IPS-20b (cell line): Measurements from ENCODE around the gene CNOT3.
A peak's percentile ranks its signal among the peaks of the same experiment; 100 is the strongest.

Source experiments
- H3K27ac ChIP-seq: one replicate; pipeline ENCODE4 v1.5.1; 2013; ENCODE audit warnings: low read length
- H3K27me3 ChIP-seq: 2 replicates; pipeline ENCODE4 v1.6.1; 2013; ENCODE audit warnings: mild to moderate bottlenecking, low read length, inconsistent platforms; ENCODE audit not compliant: insufficient read depth
- H3K36me3 ChIP-seq: 2 replicates; pipeline ENCODE4 v1.6.1; 2013; ENCODE audit warnings: low read depth, mild to moderate bottlenecking, inconsistent platforms, low read length, moderate library complexity; ENCODE audit not compliant: insufficient read depth
- H3K4me1 ChIP-seq: 2 replicates; pipeline ENCODE4 v1.6.1; 2013; ENCODE audit warnings: mild to moderate bottlenecking, control low read depth, inconsistent platforms, low read length, moderate library complexity; ENCODE audit not compliant: insufficient read depth
- H3K4me3 ChIP-seq: 2 replicates; pipeline ENCODE4 v1.5.1; 2013; ENCODE audit warnings: mild to moderate bottlenecking, low read length, inconsistent platforms
- H3K9ac ChIP-seq: 2 replicates; pipeline ENCODE4 v1.6.1; 2013; ENCODE audit warnings: low read depth, mild to moderate bottlenecking, inconsistent platforms, low read length, moderate library complexity
- H3K9me3 ChIP-seq: 2 replicates; pipeline ENCODE4 v1.6.1; 2013; ENCODE audit warnings: mild to moderate bottlenecking, low read depth, low read length, inconsistent platforms; ENCODE audit not compliant: insufficient read depth

Gene CNOT3

DNA sequence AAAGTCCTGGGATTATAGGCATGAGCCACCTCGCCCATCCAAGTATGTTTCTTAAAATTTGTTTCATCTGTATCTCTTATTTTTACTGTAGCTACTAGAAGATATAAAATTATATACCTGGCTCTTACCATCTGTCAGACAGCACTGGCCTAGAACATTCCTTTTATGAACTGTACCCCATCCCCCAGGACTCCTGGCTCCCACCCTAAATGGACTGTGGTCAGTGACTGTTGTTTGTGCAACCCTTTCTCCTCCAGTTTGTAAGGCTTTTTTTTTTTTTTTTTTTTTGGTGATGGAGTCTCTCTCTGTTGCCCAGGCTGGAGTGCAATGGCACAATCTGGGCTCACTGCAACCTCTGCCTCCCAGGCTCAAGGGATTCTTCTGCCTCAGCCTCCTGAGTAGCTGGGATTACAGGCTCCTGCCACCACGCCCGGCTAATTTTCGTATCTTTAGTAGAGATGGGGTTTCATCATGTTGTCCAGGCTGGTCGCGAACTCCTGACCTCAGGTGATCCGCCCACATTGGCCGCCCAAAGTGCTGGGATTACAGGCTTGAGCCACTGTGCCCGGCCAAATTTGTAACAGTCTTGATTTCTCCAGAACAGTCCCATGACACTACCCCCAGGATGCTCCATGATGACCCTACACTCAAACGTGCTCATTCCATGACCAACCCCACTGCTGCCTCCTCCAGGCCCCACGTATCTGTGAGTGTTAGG lies 32.4 kb upstream of the CNOT3 start:
- peaks cover 54% of the 10 kb centered on the region for H3K36me3 ChIP-seq
- no peak overlapping the region for H3K27ac ChIP-seq
- no peaks in the 10 kb centered on the region for H3K9me3 ChIP-seq
- H3K4me1 ChIP-seq, result no peaks in the 10 kb centered on the region
- H3K4me3 ChIP-seq, result no peak overlapping the region
- no peaks in the 10 kb centered on the region for H3K27me3 ChIP-seq
- H3K9ac ChIP-seq, result no peak overlapping the region

DNA sequence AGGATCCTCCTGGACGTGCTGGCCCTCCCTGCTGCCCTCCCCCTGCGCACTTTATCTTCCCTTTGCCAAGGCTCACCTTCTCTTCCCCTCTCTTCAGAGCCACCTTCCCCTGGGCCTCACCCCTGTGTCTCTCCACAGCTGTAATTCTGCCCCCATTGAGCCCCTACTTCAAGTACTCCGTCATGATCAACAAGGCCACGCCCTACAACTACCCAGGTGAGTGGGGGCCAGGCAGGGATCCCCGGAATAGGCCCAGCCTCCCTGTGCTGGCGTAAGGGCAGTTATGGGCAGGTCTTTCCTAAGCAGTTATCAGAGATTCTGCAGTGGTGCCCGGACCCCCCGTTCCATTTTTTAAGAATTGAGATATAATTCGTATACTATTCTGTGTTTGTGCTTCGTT lies 31.8 kb upstream of the CNOT3 start:
- Histone ChIP-seq H3K27ac (no peak overlapping the region), H3K4me1 (no peaks in the 10 kb centered on the region), H3K9me3 (no peaks in the 10 kb centered on the region), H3K27me3 (no peaks in the 10 kb centered on the region), H3K36me3 (peaks cover 60% of the 10 kb centered on the region), H3K9ac (no peak overlapping the region), H3K4me3 (no peak overlapping the region)

DNA sequence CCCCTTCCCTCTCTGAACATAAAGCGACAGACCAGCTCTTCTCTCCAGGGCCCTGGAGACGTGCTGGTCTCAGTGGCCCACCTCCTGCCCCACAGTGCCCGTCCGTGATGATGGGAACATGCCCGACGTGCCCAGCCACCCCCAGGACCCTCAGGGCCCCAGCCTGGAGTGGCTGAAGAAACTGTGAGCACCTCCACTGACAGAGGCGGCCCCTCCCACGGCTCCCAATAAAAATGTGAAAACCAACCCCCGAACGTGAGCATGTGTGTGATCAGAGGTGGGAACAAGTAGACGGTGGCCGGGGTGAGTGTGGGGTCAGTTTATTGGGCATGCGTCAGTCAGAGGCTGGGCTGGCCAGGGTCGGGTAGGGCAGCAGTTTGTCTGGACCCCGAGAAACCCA lies 30.8 kb upstream of the CNOT3 start:
- no peaks in the 10 kb centered on the region for H3K9me3 ChIP-seq
- no peaks in the 10 kb centered on the region for H3K4me1 ChIP-seq
- H3K4me3 ChIP-seq, result no peak overlapping the region
- H3K36me3 ChIP-seq, result peaks cover 65% of the 10 kb centered on the region
- no peaks in the 10 kb centered on the region for H3K27me3 ChIP-seq
- H3K9ac ChIP-seq, result no peak overlapping the region
- no peak overlapping the region for H3K27ac ChIP-seq

DNA sequence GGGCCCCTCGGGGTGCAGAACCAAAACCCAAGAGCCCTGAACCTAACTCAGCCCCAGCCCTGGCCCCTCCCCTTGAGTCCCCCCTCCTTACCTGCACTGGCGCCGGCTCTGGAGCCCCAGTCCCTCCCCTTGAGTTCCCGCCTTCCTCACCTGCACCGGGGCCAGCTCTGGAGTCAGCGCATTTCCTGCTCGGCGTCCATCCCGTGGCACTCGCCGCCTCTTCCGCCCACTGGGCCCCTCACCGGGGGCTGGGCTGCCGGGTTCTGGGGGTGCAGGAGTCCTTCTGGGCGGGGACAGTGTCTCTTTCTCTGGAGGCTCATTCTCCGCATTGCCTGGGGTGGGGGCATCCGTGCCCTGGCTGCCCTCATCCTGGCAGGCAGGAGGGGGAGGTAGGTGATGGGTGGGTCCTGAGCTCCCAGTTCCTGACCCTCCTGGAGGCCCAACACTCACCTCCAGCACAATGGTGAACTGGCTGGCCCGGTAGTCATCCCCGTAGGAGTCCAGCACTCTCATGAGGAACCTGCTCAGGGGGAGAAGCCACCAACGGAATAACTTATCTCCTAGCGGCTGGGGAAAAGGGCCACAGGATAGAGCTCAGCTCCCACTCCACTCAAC lies 29.6 kb upstream of the CNOT3 start:
- no peak overlapping the region for H3K27ac ChIP-seq
- no peak overlapping the region for H3K4me3 ChIP-seq
- H3K9ac ChIP-seq, result no peak overlapping the region
- H3K27me3 ChIP-seq, result no peaks in the 10 kb centered on the region
- peaks cover 74% of the 10 kb centered on the region for H3K36me3 ChIP-seq
- H3K9me3 ChIP-seq, result no peaks in the 10 kb centered on the region
- no peaks in the 10 kb centered on the region for H3K4me1 ChIP-seq

DNA sequence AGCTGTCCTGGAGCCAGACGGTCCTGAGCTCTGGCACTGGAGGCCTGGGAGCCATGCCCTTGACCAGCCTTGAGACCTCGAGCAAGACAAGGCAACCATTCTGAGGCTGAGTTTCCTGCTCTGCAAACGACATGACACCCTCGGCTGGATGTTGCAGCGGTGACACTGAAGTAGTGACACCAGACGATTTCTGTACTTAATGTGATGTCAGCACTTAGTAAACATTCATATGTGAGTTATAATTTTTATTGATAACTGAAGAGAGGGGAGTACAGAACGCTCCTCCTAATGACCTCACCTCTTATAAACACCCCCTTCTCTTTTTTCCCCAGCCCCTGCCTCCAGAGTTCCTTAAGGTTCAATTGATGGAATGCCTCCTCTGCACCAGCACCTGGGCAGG lies 29.1 kb upstream of the CNOT3 start:
- no peak overlapping the region for H3K4me3 ChIP-seq
- H3K27me3 ChIP-seq, result no peaks in the 10 kb centered on the region
- peaks cover 79% of the 10 kb centered on the region for H3K36me3 ChIP-seq
- no peak overlapping the region for H3K27ac ChIP-seq
- H3K9ac ChIP-seq, result no peak overlapping the region
- H3K9me3 ChIP-seq, result no peaks in the 10 kb centered on the region
- no peaks in the 10 kb centered on the region for H3K4me1 ChIP-seq

DNA sequence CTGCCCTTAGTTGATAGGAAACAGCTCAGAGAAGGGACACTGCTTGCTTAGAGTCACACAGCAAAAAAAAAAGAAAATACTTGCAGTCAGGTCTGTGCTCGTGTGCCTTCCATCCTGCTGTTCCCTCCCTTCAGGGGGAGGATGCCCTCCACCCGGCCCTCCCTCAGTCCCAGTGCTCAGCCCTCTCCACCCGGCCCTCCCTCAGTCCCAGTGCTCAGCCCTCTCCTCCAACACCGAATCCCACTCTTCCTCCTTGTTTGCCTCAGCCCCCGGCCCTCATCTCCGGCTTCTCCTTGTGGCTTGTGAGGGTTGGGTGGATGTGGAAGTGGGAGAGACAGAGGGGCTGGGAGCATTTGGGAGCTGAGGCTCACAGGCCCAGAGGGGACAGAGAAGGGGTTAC lies 27.9 kb upstream of the CNOT3 start:
- no peak overlapping the region for H3K27ac ChIP-seq
- H3K27me3 ChIP-seq, result no peaks in the 10 kb centered on the region
- no peak overlapping the region for H3K9ac ChIP-seq
- no peaks in the 10 kb centered on the region for H3K9me3 ChIP-seq
- peaks cover 82% of the 10 kb centered on the region for H3K36me3 ChIP-seq
- H3K4me1 ChIP-seq, result no peaks in the 10 kb centered on the region
- H3K4me3 ChIP-seq, result no peak overlapping the region

DNA sequence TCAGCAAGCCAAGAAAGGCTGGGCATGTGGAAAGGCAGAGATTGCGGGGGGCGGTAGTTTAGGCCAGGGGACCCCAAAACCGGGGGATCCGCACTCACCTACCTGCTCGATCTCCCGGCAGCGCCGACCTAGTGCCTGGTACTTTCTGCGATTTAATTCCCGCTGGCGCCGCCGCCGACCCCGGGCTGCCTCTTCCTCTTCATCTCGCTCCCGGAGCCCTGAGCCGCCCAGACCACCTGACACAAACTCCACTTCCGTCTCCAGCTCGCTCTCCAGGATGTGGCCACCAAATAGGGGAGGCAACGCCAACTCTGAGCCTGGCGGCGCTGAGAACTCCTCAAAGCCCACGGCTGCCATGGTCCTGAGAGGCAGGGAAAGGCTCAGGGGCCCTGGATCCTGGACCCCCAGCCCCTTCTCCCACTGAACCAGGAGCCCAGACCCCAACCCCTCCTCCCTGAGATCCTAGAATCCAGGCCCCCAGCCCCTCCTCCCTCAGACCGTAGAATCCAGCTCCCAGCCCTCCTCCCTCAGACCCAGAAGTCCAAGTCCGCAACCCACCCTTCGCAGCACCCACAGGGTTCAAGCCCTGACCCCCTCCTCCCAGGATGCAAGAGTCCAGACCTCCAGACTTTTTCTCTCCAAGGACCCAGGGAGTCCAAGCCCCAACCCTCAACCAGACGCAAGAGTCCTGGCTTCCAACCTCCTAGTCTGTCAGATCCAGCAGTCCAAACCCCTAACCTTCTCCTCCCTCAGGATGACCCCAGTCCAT lies 23.0 kb upstream of the CNOT3 start:
- H3K9ac ChIP-seq, result peak overlapping the region; percentile 90
- no peaks in the 10 kb centered on the region for H3K9me3 ChIP-seq
- H3K4me3 ChIP-seq, result peak overlapping the region; percentile 86
- H3K27me3 ChIP-seq, result no peaks in the 10 kb centered on the region
- peak overlapping the region; percentile 81 for H3K27ac ChIP-seq
- H3K36me3 ChIP-seq, result peaks cover 51% of the 10 kb centered on the region
- no peaks in the 10 kb centered on the region for H3K4me1 ChIP-seq

DNA sequence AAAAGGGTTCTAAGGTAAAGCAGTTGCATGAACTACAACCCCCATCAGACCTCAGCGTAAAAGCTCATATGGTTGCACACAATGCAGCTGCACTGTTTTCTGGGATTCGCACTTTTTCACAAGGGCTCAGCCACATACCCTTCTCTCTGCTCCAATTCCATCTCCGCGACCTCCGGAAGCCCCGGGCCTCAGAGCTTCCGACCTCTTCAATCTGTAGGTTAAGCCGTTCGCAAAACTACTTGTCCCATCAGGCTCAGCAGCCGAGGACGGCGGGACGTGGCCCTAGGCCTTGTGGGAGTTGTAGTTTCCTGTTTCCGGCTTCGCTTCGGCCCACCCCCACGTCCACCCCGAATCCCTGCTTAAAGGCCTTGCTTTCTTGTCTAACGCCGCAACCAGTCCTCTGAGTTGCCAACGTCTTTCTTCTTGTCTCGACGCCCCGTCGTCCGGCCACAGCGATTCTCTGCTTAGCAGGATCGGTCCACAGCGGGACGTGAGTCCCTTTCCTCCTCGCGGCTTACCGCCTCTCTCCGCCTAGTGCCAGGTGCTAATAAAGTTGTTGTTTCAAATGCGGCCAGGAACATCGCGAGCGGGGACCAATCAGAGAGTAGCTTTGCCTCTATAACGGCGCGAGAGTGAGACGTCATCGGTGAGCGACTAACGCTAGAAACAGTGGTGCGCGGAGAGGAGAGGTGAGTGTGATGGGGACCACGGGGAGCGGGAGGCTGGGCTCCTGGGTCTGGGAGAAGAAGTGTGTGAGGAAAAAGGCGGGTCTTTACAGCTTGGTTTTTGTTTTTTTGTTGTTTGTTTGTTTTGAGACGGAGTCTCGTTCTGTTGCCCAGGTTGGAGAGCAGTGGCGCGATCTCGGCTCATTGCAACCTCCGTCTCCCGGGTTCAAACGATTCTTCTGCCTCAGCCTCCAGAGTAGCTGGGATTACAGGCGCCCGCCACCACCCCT lies 22.2 kb upstream of the CNOT3 start, which contains the start of the genes PRPF31 and TFPT:
Gene PRPF31, plus strand, starts transcription at position 646 of the 955 bp plus-strand sequence. CDS start 2,525 bp downstream, outside the sequence.
Gene TFPT, minus strand, starts transcription at position 549 of the 955 bp plus-strand sequence. Its CDS starts 388 bp downstream, at position 161.
- Histone ChIP-seq H3K4me1 (no peaks in the 10 kb centered on the region), H3K9ac (peak within 1 kb of the TSS; percentile 90), H3K4me3 (peak within 1 kb of the TSS; percentile 86), H3K9me3 (no peaks in the 10 kb centered on the region), H3K27ac (peak within 1 kb of the TSS; percentile 81), H3K36me3 (peaks cover 51% of the 10 kb centered on the region), H3K27me3 (no peaks in the 10 kb centered on the region)

DNA sequence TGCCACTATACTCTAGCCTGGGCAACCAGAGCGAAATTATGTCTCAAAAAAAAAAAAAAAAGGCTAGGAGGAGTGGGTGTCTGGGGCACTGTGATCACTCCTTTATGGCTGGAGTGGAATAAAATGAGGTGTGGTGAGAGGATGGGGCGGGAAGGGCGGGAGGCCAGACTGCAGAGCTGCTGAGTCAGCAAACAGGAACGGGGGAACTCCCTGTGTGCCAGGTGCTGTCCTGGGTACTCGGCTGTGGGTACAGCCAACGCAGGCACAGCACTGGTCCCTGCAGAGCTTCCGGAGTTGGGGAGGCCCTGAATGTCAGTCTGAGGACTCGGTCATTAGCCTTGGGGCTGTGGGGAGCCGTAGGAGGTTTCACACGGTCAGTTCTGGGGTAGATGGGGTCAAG lies 16.3 kb upstream of the CNOT3 start:
- no peaks in the 10 kb centered on the region for H3K27me3 ChIP-seq
- H3K27ac ChIP-seq, result no peak overlapping the region
- no peaks in the 10 kb centered on the region for H3K4me1 ChIP-seq
- H3K4me3 ChIP-seq, result no peak overlapping the region
- H3K9me3 ChIP-seq, result no peaks in the 10 kb centered on the region
- no peak overlapping the region for H3K9ac ChIP-seq
- peaks cover 77% of the 10 kb centered on the region for H3K36me3 ChIP-seq

DNA sequence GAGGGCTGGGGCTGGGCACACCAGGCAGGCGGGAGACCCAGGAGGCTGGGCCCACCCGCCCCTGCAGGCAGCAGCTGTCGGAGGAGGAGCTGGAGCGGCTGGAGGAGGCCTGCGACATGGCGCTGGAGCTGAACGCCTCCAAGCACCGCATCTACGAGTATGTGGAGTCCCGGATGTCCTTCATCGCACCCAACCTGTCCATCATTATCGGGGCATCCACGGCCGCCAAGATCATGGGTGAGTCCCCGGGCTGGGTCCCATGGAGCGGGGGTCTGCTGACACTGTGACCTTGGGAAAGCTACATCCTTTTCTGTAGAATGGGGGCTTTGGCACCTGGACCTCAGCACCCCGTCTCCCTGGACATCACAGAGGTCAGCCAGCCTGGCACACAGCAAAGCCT lies 13.9 kb upstream of the CNOT3 start:
- Histone ChIP-seq H3K4me1 (no peaks in the 10 kb centered on the region), H3K9ac (no peak overlapping the region), H3K36me3 (peaks cover 81% of the 10 kb centered on the region), H3K9me3 (no peaks in the 10 kb centered on the region), H3K27me3 (no peaks in the 10 kb centered on the region), H3K27ac (no peak overlapping the region), H3K4me3 (no peak overlapping the region)

DNA sequence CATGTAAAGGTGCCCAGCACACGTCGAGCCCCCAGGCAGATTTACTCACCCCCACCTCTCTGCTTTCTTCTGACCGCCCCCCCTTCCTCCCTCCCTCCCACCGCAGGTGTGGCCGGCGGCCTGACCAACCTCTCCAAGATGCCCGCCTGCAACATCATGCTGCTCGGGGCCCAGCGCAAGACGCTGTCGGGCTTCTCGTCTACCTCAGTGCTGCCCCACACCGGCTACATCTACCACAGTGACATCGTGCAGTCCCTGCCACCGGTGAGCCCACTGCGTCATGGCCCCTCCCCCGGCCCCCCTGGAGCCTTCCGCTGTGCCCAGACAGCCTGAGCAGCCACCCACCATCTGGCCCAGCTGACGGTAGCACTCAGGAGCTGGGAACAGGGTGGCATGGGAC lies 13.2 kb upstream of the CNOT3 start:
- Histone ChIP-seq H3K27me3 (no peaks in the 10 kb centered on the region), H3K36me3 (peaks cover 83% of the 10 kb centered on the region), H3K9ac (no peak overlapping the region), H3K9me3 (no peaks in the 10 kb centered on the region), H3K4me1 (no peaks in the 10 kb centered on the region), H3K27ac (no peak overlapping the region), H3K4me3 (no peak overlapping the region)
